COLO829 (cell line): Measurements from ENCODE around the gene CRISPLD2.
A peak's percentile ranks its signal among the peaks of the same experiment; 100 is the strongest.

Experiments
- DNase-seq: peaks from one replicate; pipeline ENCODE4 v3.0.0; 2012; ENCODE audit warnings: low spot score

Gene CRISPLD2

GRCh38 chr16:84913315-84913714 lies 93.5 kb downstream of the CRISPLD2 start:
- DNase-seq, result no peak

DNA sequence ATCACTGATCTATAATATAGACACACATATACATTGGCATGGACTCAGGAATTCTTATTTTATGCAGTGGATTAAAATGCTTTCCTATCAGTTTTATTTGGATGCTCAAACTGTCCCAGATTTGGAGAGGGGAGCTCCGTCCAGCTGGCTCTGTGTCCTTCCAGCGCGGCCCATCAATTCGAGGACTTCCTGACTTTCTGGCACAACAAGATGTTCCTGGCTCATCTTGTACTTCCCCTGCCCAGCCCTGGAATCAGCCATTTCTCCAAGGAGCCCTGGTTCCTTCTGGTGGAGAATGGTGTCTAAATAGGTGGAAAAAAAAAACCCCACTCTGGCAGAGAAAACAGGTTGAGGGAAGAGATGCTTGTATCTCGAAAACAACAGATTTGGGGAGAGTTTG lies 94.5 kb downstream of the CRISPLD2 start:
- DNase-seq, result no peak

- DNase-seq, result no peak
Measured at GRCh38 chr16:84916178-84916577, 96.4 kb downstream of the CRISPLD2 start.

DNA sequence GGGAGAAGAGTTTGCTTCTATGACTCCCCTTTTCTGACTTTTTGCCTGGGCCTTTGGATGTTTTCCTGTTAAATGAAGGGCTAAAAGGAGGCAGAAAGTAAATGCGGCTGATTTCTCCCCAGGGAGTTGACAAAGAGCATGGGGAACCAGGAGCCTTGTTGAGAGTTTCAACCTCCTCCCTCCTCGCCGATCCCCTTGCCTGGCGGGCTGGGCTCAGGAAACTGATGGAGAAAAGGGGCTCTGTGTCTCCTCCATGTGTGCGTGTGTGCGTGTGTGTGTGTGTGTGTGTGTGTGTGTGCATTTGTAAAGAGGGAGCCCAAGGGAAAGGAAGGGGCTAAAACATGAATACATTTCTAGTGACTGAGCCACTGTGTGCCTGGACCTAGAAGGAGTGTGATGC lies 97.1 kb downstream of the CRISPLD2 start:
- no peak for DNase-seq

- DNase-seq, result no peak
Measured at GRCh38 chr16:84917492-84917891, 97.7 kb downstream of the CRISPLD2 start.

GRCh38 chr16:84918006-84918909 lies 98.5 kb downstream of the CRISPLD2 start:
- DNase-seq, result no peak

DNA sequence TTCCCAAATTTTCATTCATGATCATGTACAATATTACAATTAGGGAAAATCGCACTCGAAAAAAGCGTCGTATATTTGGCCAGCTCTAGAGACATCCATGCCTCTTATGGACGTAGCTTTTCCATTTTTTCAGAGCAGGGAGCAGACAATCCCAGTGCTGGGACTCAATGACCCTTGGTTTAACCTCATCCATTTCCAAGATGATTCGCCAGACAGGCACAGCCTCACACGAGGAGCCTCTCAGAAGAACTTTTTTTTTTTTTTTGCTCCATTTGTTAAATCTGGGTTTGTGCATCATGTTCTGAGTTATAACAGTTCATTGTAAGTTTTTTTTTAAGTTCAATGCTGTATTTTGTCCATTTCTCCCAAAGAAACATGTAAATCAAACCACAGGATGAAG lies 99.5 kb downstream of the CRISPLD2 start:
- peak; percentile 6 for DNase-seq

DNA sequence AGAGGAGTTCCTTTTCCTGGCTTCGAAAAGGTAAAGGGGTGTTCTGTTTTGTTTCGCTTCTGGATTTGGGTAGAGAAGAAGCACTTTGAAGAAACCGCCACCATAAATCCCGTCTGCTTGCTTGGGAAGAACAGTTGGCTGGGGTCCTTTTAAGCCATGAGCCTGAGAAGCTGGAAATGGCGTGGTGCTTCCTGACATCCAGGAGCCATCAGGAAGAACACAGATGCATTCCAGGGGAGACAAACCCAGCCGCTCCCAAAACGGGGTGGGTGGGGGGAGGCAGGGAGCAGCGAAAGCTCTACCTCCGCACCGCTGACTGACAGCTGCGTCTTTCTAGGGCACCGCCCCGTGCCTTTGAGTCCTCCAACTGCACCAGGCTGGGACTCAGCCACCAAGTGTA lies 99.9 kb downstream of the CRISPLD2 start:
- DNase-seq, result no peak

- no peak for DNase-seq
Measured at GRCh38 chr16:84920333-84920732, 100.5 kb downstream of the CRISPLD2 start.

GRCh38 chr16:84922351-84923120 lies 102.8 kb downstream of the CRISPLD2 start:
- DNase-seq, result no peak

DNA sequence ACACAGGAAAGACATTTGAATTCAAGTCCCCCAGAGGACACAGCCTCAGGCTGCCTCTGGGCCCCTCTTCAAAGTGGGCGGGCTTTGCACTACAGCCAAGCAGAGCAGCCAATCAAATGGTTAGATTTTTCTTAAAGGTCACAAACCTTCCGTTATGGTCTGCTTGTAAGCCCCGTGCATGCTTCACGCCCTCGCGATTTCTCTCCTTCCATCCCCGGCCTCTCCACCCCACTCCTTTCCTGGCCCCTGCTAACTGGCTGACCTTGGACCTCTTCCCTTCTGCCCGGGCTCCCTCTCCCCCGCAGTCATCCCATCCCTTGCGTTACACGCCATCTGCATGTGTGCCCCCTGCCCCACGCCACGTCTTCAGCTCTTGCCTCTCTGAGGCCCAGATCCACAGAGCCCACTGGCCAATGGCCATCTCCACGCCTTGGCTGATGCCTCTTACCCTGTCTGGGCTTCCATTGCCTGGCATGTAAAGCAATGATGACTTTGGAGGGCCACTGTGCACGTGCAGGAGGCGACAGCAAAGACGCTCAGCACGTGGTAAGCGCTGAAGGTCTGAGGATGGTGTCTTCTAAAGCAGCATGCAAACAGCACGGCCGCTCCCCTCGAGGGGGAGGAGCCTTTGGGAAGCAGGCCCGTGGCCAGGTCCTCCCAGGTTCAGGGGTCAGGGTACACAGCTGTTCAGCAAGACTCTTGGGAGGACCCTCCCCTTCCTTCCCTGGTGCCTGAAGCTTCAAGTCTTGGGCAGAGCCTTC lies 104.7 kb downstream of the CRISPLD2 start:
- DNase-seq, result no peak

- DNase-seq, result peak; percentile 8
Measured at GRCh38 chr16:84925092-84925772, 105.4 kb downstream of the CRISPLD2 start.

DNA sequence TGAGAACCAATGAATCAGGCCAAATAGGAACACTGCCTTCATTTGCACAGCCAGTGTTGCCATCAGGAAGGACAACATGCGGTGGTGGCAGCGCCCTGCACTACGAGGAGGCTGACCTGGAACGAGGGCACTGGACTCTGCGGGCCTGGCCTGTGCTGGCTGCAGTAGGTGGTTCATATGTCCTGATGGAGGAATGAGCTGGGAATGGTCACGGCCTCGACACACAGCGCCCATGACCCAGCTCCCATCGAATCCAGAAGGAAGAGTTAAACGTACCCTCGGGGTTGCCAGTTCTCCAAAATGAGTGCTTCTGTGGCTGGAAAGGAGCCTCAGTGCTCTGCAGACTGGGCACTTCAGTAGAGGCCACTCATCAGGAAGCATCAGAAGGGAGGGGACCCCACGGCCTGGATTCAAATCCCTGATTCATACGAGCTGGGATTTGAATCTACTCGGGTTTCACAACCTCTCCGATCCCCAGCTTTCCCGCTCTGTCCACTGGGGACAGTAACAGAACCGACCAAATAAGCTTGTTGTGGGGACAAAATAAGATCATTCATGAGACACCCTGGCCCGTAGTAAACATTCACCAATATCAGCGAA lies 106.1 kb downstream of the CRISPLD2 start:
- DNase-seq, result no peak

DNA sequence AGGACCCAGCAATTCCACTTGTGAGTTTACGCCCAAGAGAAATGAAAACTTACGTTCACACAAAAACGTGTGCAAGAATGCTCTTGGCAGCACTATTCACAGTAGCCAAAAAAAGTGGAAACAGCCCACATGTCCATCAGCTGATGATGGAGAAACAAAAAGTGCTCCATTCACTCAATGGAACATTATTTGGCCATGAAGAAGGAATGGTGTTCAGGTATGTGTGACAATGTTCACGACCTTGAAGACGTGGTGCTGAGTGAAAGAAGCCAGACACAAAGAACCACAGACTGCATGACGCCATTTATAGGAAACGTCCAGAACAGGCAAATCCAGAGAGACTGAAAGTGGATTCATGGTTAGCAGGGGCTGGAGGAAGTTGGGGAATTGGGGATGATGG lies 106.7 kb downstream of the CRISPLD2 start:
- no peak for DNase-seq

- no peak for DNase-seq
Measured at GRCh38 chr16:84927621-84928591, 108.1 kb downstream of the CRISPLD2 start.

GRCh38 chr16:84928679-84929420 lies 109.1 kb downstream of the CRISPLD2 start:
- DNase-seq, result no peak

DNA sequence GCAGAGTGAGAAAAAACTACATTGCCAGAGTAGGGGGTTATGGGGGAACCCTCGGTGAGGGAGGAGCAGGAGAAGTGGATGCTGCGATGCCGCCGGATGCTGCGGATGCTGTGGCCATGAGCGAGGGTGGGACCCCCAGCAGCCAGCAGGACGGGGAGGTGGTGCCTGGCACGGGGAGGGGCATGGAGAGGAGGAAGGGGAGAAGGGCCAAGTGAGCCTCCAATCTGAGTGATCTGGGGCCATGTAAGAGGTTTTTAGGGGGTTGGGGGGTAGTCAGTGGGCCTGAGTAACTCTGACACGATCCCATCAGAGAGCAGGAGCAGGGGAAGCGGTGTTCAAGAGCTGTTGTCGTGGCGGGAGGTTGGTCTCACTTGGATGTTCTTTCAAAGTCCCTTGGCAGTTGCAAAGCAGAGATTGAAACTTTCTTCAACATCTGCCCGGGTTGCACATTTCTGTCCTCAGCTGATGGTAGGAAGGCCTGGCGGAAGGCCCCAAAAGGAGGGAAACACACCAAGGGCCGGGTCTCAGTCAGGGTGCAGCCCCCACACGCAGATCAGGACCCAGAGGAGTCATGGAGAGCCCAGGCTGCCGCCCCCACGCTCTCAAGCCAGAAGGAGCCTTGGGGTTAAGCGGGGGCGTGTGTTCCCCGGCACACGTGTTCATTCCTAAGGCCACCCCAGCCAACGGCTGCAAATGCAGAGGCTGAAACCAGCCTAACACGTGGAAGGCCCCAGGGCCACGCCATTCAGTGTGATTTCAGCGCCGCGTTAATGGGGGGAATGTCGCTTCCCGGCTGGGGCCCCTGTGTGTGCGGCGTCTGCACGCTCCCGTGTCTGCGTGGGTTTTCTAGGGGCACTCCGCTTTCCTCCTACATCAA lies 109.9 kb downstream of the CRISPLD2 start:
- DNase-seq, result no peak

GRCh38 chr16:84930298-84931106 lies 110.7 kb downstream of the CRISPLD2 start:
- no peak for DNase-seq
